ENCODE data around the gene COL16A1. TPM values are rescaled to one million over a fixed set of nuclear protein-coding genes. Genes with fewer than 3 reads are reported as not detected.

COL16A1 gene
- total RNA-seq, 2 donors from 2014 or later: 0.49 to 0.82 TPM

DNA sequence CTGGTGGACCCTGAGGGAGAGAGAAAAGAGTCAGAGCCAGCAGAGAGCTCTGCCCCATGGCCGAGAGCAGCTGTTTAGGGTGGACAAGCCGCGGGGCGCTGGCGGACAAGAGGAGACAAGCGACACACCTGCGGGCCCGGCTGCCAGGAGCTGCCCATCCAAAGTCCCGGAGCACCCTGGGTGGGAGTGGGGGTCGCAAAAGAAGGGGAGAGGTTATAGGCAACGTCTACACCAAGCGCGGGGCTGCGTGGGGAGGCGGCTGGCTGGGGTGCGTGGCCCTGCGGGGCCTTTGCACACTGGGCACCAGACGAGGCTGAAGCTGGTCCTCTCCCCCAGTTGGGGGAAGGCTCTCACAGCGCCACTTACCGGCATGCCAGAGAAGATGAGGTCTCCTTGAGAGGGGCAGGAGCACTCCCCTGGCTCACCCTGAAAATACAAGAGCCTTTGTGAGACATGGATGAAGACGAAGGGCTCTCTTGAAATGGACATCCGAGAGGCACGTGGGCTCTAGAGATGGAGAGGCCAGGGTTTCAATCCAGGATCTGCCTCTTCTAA, 24.1 kb downstream of the COL16A1 start:
- no peaks in the 10 kb centered on the region for H3K36me3 Mint-ChIP-seq (ENCODE audit: insufficient read depth in 2 of 2)
- no peaks in the 10 kb centered on the region for H3K4me1 Mint-ChIP-seq (ENCODE audit: low read depth)
- no peak overlapping the region for H3K27ac Mint-ChIP-seq
- DNase-seq (no peak), ATAC-seq (replicated peaks in 1 of 2) (no peak)
- no peak overlapping the region for H3K4me3 Mint-ChIP-seq
- H3K9me3 Mint-ChIP-seq: no peaks in the 10 kb centered on the region
- H3K27me3 Mint-ChIP-seq (ENCODE audit: low read depth): no peaks in the 10 kb centered on the region

DNA sequence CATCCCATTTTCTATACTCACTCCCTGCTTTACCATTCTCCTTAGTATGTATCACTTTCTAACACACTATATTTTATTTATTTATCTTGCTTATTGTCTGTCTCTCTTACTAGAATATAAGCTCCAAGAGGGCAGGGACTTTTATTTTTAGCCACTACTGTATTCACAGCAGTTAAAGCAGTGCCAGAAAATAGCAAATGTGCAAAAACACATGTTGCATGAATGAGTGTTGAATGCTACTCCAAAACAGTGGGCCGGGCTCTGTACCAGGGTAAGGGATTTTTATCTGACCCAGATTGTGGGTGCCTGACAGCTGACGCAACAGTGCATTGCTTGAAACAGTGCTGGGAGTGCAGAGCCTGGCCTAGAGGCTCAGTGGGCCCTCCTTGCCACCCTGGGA, 24.7 kb downstream of the COL16A1 start:
- no peak overlapping the region for H3K27ac Mint-ChIP-seq
- H3K9me3 Mint-ChIP-seq: no peaks in the 10 kb centered on the region
- no peak for ATAC-seq (replicated peaks in 1 of 2)
- no peaks in the 10 kb centered on the region for H3K36me3 Mint-ChIP-seq (ENCODE audit: insufficient read depth in 2 of 2)
- no peaks in the 10 kb centered on the region for H3K27me3 Mint-ChIP-seq (ENCODE audit: low read depth)
- H3K4me1 Mint-ChIP-seq (ENCODE audit: low read depth): no peaks in the 10 kb centered on the region
- H3K4me3 Mint-ChIP-seq: no peak overlapping the region
- no peak for DNase-seq

DNA sequence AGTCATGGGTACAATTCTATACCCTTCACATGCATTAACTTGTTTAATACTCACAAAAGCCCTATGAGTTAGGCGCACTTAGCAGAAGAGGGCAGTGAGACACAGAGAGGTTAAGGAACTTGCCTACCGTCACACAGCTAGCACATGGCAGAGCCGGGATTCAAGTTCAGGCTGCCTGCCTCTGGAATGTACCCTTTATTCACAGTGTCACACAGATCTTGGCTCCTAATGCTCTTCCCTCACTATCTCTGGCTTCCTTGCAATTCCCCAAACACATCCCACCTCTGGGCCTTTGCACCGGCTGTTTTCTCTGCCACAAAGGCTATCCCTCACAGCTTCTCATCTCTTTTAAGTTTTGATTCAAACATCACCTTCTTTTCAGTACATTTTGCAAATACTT, 25.1 kb downstream of the COL16A1 start:
- Mint-ChIP-seq H3K4me3 (no peak overlapping the region), H3K36me3 (ENCODE audit: insufficient read depth in 2 of 2) (no peaks in the 10 kb centered on the region), H3K27ac (no peak overlapping the region), H3K27me3 (ENCODE audit: low read depth) (no peaks in the 10 kb centered on the region), H3K9me3 (no peaks in the 10 kb centered on the region), H3K4me1 (ENCODE audit: low read depth) (no peaks in the 10 kb centered on the region)
- ATAC-seq (replicated peaks in 1 of 2) (no peak), DNase-seq (no peak)

DNA sequence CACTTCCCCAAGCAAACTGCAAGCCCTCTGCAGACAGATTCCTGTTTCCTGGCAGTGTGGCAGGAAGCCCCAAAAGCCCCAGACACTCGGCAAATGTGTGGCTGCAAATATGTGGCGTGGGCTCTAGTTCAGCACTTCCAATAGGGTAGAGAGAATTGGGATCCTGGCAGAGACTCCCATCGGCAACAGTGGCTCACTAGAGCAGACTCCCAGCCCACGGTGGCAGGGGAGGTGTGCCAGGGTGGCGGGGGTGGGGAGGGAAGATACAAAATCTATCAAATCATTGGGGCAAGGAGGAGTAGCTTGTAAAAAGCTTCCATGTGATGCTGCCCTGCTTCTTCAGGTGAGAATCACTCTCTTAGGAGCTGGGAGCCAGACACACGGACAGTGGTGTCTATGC, 25.9 kb downstream of the COL16A1 start:
- no peak for ATAC-seq (replicated peaks in 1 of 2)
- no peak for DNase-seq
- no peak overlapping the region for H3K27ac Mint-ChIP-seq
- no peaks in the 10 kb centered on the region for H3K27me3 Mint-ChIP-seq (ENCODE audit: low read depth)
- H3K4me3 Mint-ChIP-seq: no peak overlapping the region
- no peaks in the 10 kb centered on the region for H3K9me3 Mint-ChIP-seq
- no peaks in the 10 kb centered on the region for H3K4me1 Mint-ChIP-seq (ENCODE audit: low read depth)
- no peaks in the 10 kb centered on the region for H3K36me3 Mint-ChIP-seq (ENCODE audit: insufficient read depth in 2 of 2)

DNA sequence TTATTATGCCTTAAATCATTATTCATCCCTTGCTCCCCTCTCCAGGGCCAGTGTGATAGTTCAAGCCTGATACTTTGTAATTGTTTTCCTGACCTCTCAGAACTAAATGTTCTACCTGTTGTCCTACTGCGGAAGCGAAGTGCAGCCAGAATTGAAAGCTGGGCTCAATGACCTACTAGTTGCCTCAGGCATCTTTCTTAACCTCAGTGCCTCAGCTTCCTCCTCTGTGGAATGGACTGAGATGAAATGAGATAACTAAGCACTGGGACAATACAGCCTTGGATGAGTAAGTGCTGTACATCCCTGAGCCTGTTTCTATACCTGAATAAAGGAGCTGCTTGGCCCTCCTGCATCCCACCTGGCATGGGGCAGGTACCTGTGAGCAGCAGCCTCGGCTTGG, 26.4 kb downstream of the COL16A1 start:
- H3K4me1 Mint-ChIP-seq (ENCODE audit: low read depth): no peaks in the 10 kb centered on the region
- ATAC-seq (replicated peaks in 1 of 2) (no peak), DNase-seq (no peak)
- no peaks in the 10 kb centered on the region for H3K9me3 Mint-ChIP-seq
- H3K27me3 Mint-ChIP-seq (ENCODE audit: low read depth): no peaks in the 10 kb centered on the region
- H3K4me3 Mint-ChIP-seq: no peak overlapping the region
- H3K27ac Mint-ChIP-seq: no peak overlapping the region
- H3K36me3 Mint-ChIP-seq (ENCODE audit: insufficient read depth in 2 of 2): no peaks in the 10 kb centered on the region

DNA sequence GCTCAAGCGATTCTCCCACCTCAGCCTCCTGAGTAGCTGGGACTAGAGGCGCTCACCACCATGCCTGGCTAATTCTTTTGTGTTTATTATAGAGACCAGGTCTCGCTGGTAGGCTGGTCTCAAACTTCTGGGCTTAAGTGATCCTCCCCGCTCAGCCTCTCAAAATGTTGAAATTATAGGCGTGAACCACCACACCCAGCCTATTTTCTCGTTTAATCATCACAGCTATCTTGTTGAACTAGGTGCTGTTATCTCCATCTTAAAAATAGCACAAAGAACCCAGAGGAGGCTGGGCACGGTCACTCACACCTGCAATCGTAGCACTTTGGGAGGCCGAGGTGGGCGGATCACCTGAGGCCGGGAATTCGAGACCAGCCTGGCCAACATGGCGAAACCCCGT, 28.1 kb downstream of the COL16A1 start:
- Mint-ChIP-seq H3K4me3 (no peak overlapping the region), H3K27ac (no peak overlapping the region), H3K4me1 (ENCODE audit: low read depth) (no peaks in the 10 kb centered on the region), H3K9me3 (no peaks in the 10 kb centered on the region), H3K36me3 (ENCODE audit: insufficient read depth in 2 of 2) (no peaks in the 10 kb centered on the region), H3K27me3 (ENCODE audit: low read depth) (peaks cover 5% of the 10 kb centered on the region)
- ATAC-seq (replicated peaks in 1 of 2) (no peak), DNase-seq (no peak)

DNA sequence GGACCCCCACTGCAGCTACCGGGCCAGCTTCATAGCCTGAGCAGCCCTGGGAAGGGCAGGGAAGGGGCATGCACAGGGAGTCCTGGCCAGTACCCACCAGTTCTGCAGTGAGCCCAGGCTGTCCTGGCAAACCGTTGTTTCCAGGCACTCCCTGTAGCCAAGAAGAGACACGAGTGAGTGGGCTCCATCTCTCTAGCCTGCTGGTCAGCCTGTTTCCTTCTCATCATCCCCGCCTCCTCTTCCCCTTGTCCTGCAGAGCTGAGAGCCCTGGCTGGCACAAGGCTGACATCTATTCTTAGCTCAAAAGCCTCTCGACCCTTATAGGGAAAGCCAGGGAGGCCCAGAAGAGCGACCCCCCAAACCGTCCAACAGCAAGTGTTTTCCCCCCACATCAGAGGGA, 28.7 kb downstream of the COL16A1 start:
- no peak for DNase-seq
- ATAC-seq (replicated peaks in 1 of 2): no peak
- no peaks in the 10 kb centered on the region for H3K36me3 Mint-ChIP-seq (ENCODE audit: insufficient read depth in 2 of 2)
- H3K27ac Mint-ChIP-seq: no peak overlapping the region
- H3K4me3 Mint-ChIP-seq: no peak overlapping the region
- H3K27me3 Mint-ChIP-seq (ENCODE audit: low read depth): peaks cover 11% of the 10 kb centered on the region
- peaks cover 3% of the 10 kb centered on the region for H3K4me1 Mint-ChIP-seq (ENCODE audit: low read depth)
- no peaks in the 10 kb centered on the region for H3K9me3 Mint-ChIP-seq

DNA sequence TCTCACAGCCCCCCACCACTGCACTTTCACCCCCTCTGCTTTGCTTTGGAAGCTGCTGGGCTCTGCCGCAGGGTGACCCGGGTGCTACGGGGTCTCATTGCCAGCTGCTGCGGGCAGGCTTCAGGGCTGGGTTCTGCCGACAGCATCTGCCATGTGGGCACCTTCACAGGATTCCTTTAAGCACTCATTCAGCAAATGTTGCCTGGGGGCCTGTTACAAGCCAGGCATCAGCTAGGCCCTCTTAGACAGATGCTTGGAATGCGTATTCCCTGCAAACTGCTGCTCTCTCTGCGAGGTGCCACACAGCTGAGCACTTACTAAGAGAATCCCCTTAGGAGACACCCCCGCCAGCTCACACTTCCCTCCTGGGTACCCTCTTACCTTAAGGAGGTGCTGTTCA, 29.2 kb downstream of the COL16A1 start:
- no peak overlapping the region for H3K27ac Mint-ChIP-seq

DNA sequence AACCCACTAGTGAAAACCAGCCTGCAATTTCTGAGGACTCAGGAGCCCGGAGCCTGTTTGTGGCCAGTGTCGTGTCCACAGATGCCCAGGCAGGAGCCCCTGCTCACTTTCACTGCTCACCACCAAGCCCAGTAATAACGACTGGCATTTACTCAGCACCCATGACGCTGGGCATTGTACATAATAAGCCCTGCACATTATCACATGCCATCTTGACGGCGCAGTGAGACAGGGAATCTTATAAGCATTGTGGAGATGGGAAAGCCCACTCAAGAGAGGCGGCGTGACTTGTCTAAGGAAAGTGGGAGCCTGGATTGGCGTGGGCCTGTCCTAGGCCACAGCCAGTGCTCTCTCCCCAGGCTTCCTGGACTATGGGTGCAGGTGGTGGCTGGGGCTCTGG, 30.4 kb downstream of the COL16A1 start:
- H3K9me3 Mint-ChIP-seq: no peaks in the 10 kb centered on the region
- ATAC-seq (replicated peaks in 1 of 2): no peak
- peaks cover 10% of the 10 kb centered on the region for H3K4me1 Mint-ChIP-seq (ENCODE audit: low read depth)
- no peak for DNase-seq
- H3K27ac Mint-ChIP-seq: no peak overlapping the region
- H3K36me3 Mint-ChIP-seq (ENCODE audit: insufficient read depth in 2 of 2): no peaks in the 10 kb centered on the region
- peaks cover 20% of the 10 kb centered on the region for H3K27me3 Mint-ChIP-seq (ENCODE audit: low read depth)
- H3K4me3 Mint-ChIP-seq: no peak overlapping the region

More for the DNA sequence above, 29.2 kb downstream of the COL16A1 start:
- Mint-ChIP-seq H3K4me3 (no peak overlapping the region), H3K4me1 (ENCODE audit: low read depth) (peaks cover 9% of the 10 kb centered on the region), H3K27me3 (ENCODE audit: low read depth) (peaks cover 16% of the 10 kb centered on the region), H3K36me3 (ENCODE audit: insufficient read depth in 2 of 2) (no peaks in the 10 kb centered on the region), H3K9me3 (no peaks in the 10 kb centered on the region)
- DNase-seq (no peak), ATAC-seq (replicated peaks in 1 of 2) (no peak)

DNA sequence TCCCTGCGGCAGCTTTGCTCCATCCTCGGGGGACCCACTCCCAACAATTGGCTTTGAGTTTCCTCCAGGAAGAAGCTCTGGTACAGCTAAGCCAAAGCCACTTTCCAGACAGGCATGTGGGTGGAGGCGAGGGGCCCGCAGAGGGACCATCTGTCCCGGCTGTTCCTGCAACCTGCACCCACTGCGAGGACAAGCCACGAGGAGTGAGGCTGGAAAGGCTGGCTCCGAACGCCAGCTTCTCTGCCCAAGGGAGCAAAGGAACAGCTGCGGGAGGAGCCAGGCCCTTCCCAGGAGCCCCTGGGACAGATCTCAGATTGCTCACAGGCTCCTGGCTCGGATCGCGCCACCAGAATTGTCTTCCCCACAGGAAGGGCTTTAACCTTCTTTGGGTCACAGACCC, 30.8 kb downstream of the COL16A1 start:
- Mint-ChIP-seq H3K36me3 (ENCODE audit: insufficient read depth in 2 of 2) (no peaks in the 10 kb centered on the region), H3K4me1 (ENCODE audit: low read depth) (peaks cover 10% of the 10 kb centered on the region), H3K27ac (no peak overlapping the region)

DNA sequence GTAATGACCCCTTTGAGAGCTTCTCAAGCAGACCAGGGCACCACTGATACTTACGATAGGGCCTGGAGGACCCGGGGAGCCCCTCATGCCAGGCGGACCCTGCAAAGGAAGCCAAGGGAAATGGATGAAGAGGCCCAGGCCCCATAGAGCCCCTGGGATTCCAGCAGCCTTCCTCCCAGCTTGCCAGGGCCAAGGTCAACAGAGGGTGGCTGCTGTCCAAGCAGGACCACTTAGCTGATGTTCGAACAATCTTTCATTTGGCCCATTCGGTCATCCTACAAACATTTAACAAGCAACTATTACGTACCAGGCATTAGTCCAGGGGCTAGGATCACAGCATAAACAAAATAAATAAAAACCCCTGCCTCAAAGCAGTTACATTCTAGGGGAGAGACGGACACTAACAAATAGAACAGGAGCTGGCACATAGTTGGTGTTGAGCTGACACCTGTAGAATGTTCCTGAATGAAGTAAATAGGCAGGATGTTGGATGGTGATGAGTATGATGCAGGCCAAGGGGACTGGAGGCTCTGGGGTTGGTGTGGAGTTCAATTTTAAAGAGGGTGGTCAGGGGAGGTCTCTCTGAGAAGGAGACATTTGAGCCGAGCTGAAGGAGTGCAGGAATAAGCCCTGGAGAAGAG, 32.1 kb downstream of the COL16A1 start:
- Mint-ChIP-seq H3K27ac (no peak overlapping the region), H3K4me1 (ENCODE audit: low read depth) (peaks cover 10% of the 10 kb centered on the region), H3K27me3 (ENCODE audit: low read depth) (peaks cover 20% of the 10 kb centered on the region), H3K9me3 (no peaks in the 10 kb centered on the region), H3K4me3 (no peak overlapping the region), H3K36me3 (ENCODE audit: insufficient read depth in 2 of 2) (no peaks in the 10 kb centered on the region)
- DNase-seq (no peak), ATAC-seq (replicated peaks in 1 of 2) (no peak)

More for the DNA sequence above, 30.8 kb downstream of the COL16A1 start:
- Mint-ChIP-seq H3K4me3 (no peak overlapping the region), H3K9me3 (no peaks in the 10 kb centered on the region), H3K27me3 (ENCODE audit: low read depth) (peaks cover 20% of the 10 kb centered on the region)
- ATAC-seq (replicated peaks in 1 of 2): no peak
- DNase-seq: no peak

DNA sequence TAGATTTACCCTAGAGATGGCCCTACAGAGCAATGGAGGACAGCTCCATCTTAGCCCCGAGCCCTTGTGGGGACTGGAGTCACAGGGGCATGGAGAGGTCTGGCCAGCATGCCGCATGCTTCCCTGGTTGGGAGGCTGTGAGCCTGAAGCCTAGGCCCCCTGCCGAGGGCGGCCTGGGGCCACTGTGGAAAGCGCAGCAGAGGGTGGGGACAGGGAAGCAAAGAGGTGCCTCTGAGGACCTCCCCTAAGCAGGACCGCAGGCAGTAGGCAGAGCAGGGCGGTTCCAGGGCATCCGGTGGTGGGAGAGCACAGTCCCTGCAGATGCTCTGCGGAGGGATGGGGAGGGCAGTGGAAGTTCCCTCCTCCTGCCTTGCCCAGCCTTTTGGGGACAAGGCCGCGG, 32.7 kb downstream of the COL16A1 start:
- Mint-ChIP-seq H3K36me3 (ENCODE audit: insufficient read depth in 2 of 2) (no peaks in the 10 kb centered on the region), H3K9me3 (no peaks in the 10 kb centered on the region), H3K4me3 (no peak overlapping the region)

DNA sequence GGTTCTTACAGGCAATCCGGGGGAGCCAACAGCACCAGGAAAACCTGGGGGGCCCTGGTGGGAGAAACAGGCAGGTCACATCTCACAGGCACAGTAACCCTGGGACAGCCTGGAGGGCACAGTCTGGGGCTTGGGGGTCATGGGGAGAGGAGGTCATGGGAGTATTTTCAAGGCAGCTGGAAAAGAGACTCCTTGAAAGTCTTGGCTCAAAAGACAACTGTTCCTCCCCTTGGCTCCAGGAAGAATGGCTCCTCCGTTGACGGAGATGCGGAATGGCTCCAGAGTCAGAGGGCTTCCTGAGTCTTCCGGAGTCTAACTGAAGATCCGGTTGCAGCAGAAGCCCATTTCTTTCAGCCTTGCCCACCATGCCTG, 33.2 kb downstream of the COL16A1 start:
- peak in 1 of 2 donors; percentile 14 for ATAC-seq (replicated peaks in 1 of 2)
- Mint-ChIP-seq H3K27me3 (ENCODE audit: low read depth) (peaks cover 20% of the 10 kb centered on the region), H3K9me3 (no peaks in the 10 kb centered on the region), H3K36me3 (ENCODE audit: insufficient read depth in 2 of 2) (no peaks in the 10 kb centered on the region), H3K27ac (no peak overlapping the region), H3K4me3 (peak overlapping the region; percentile 64 to 86), H3K4me1 (ENCODE audit: low read depth) (peaks cover 10% of the 10 kb centered on the region)
- no peak for DNase-seq

More for the DNA sequence above, 32.7 kb downstream of the COL16A1 start:
- DNase-seq (no peak), ATAC-seq (replicated peaks in 1 of 2) (no peak)
- Mint-ChIP-seq H3K27me3 (ENCODE audit: low read depth) (peaks cover 20% of the 10 kb centered on the region), H3K4me1 (ENCODE audit: low read depth) (peaks cover 10% of the 10 kb centered on the region), H3K27ac (no peak overlapping the region)

Data from activated T-cell treated with anti-CD3 and anti-CD28 coated beads, Interleukin-2, amount 50 U/mL, for 72 hours (primary cell).